Endothelial cell of umbilical vein (primary cell): ENCODE measurements around the gene TEDC1.

Source experiments
- EZH2 ChIP-seq: IDR thresholded peaks from 2 replicates; pipeline ENCODE4 v1.6.1; 2012; ENCODE audit warnings: borderline replicate concordance, low read depth, mild to moderate bottlenecking, moderate library complexity, low read length, inconsistent platforms; ENCODE audit not compliant: severe bottlenecking
- POLR2A ChIP-seq: IDR thresholded peaks from 2 replicates; pipeline ENCODE4 v1.6.1; 2012; ENCODE audit warnings: low read depth, mild to moderate bottlenecking, control low read depth, low read length
- TF ChIP-seq, protein P1 (sequence below), 2 donors: IDR thresholded peaks; 1 replicate in 1 of 2; 2 replicates in 1 of 2; pipeline ENCODE4 v1.5.1; 2011; ENCODE audit warnings: low read length in 2 of 2, mild to moderate bottlenecking in 2 of 2, moderate library complexity in 2 of 2, control low read depth in 1 of 2, inconsistent platforms in 1 of 2, low read depth in 1 of 2; ENCODE audit not compliant: insufficient read depth in 1 of 2; ENCODE audit errors: extremely low read depth in 1 of 2

GRCh38 chr14:105448706-105449111 is 42.3 kb upstream of the TEDC1 start:
- TF ChIP-seq, protein P1, sequence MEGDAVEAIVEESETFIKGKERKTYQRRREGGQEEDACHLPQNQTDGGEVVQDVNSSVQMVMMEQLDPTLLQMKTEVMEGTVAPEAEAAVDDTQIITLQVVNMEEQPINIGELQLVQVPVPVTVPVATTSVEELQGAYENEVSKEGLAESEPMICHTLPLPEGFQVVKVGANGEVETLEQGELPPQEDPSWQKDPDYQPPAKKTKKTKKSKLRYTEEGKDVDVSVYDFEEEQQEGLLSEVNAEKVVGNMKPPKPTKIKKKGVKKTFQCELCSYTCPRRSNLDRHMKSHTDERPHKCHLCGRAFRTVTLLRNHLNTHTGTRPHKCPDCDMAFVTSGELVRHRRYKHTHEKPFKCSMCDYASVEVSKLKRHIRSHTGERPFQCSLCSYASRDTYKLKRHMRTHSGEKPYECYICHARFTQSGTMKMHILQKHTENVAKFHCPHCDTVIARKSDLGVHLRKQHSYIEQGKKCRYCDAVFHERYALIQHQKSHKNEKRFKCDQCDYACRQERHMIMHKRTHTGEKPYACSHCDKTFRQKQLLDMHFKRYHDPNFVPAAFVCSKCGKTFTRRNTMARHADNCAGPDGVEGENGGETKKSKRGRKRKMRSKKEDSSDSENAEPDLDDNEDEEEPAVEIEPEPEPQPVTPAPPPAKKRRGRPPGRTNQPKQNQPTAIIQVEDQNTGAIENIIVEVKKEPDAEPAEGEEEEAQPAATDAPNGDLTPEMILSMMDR (IDR thresholded peaks at IDR 0.05; ENCODE audit: extremely low read depth in 1 of 2, insufficient read depth in 1 of 2, low read depth in 1 of 2, low read length in 2 of 2) = peak; percentile 83 to 92
- TF ChIP-seq POLR2A (no peak), EZH2 (no peak)
